Inflammatory macrophage treated with lipopolysaccharide for 4 hours (primary cell): Measurements from ENCODE around the gene GPR3.

Experiments used
- DNase-seq: peaks from one replicate; pipeline ENCODE4 v3.0.0-alpha.2; 2020

The GPR3 gene

DNA sequence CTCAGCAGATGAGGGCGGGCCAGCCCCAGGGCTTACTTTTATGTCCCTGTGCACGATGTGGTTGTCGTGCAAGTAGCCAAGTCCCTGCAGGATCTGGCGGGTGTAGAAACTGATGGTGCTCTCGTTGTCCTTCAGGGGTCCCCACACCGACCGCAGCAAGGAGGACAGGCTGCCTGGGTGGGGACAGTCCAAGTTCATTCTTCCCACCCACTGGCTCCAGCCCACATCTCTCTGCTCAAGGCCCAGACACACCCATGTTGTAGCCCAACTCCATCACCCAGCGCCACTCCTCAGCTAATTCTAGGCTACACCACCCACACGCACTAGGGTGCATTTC, 32.6 kb upstream of the GPR3 start:
- DNase-seq: no peak

- DNase-seq: no peak
Measured at GRCh38 chr1:27360159-27361043, 32.0 kb upstream of the GPR3 start.

- no peak for DNase-seq
Measured at GRCh38 chr1:27361044-27361402, 31.4 kb upstream of the GPR3 start.

- no peak for DNase-seq
Measured at GRCh38 chr1:27361553-27361952, 30.9 kb upstream of the GPR3 start.

DNA sequence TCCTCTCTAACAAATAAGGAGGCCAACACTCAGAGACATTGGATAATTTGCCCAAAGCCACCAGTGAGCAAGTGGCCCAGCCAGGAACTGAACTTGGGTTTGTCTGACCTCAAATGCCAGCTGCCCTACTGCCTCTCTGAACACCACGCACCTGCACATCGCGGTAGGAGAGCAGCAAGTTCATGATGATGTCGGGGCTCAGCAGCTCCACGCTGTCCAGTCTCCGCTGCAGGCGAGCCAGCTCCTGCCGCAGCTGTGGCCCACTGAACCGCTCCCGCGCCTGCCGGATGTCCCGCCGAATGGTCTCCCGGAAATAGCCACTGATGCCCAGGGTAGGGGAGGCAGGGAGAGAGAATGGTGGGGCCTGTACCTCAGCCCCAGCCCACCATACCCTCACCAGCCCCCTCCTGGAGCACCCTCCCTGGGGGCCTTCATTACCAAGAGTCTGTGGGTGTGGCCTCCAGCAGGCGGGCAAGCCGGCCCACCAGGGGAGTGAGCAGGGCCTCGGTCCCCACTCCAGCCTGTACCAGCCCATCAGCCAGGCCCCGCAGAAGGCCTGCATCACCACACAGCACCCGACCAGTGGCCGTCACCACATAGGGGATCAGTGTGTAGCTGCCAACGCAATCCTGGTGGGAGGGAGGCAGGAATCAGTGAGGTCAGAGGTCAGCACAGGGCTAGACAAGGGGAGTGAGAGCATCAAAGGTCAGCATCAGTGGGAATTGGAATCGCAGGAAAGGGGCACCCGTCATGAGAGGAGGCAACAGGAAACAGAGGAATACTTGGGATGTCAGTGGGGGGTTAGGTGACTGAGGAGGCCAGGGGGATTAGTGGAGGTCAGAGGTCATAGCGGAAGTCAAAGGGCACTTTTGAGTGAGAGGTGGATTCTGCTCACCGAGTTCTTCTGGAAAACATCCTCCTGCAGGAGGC, 28.4 kb upstream of the GPR3 start:
- DNase-seq: no peak

- no peak for DNase-seq
Measured at GRCh38 chr1:27364696-27365371, 27.6 kb upstream of the GPR3 start.

DNA sequence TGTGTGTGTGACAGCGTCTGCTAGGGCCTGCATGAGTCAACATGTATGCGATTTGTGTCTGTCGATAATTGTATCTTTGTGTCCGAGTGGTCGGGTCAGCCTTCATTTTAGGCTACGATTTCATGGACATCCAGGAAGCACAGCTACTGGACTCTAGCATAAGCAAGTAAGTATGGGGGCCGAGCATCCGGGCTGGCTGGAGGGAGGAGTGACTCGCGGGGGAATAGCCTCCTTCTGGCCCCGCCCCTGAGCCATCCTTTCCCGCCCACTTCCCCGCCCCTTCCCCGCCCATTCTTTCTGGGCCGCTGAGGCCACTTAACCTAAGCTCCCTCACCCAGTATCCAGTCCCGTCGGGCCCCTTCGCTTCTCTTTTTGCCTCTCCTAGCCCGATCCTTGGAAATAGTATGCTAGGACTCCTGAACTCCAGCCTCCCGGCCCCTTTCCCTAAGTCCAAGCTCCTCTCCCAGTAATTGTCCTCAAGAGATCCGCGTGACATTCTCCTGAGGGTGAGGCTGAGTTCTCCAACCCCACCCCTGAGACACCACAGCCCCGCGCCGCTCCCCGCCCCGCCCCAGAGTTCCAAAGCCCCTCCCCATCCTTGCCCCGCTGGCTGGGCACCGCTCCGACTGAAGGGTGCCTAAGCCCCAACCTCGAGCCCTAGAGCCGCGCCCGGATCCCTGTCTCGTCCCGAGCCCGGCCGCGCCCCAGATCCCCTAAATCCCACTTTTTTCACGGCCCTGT, 26.9 kb upstream of the GPR3 start:
- peak; percentile 82 for DNase-seq

DNA sequence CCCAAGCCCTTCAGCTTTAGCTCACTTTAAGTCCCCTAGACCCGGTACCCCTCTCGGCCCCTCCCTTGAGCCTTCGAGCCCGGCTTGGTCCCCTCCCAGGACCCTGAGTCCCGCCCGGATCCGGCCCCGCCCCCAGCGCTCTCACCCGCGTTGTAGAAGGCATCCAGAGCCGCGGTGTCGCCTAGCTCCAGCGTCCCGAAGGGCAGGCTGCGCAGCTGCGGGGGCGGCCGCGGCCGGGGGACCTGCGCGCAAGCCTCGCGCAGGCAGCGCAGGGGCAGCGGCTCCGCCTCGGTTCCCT, 26.4 kb upstream of the GPR3 start:
- DNase-seq: peak; percentile 73

DNA sequence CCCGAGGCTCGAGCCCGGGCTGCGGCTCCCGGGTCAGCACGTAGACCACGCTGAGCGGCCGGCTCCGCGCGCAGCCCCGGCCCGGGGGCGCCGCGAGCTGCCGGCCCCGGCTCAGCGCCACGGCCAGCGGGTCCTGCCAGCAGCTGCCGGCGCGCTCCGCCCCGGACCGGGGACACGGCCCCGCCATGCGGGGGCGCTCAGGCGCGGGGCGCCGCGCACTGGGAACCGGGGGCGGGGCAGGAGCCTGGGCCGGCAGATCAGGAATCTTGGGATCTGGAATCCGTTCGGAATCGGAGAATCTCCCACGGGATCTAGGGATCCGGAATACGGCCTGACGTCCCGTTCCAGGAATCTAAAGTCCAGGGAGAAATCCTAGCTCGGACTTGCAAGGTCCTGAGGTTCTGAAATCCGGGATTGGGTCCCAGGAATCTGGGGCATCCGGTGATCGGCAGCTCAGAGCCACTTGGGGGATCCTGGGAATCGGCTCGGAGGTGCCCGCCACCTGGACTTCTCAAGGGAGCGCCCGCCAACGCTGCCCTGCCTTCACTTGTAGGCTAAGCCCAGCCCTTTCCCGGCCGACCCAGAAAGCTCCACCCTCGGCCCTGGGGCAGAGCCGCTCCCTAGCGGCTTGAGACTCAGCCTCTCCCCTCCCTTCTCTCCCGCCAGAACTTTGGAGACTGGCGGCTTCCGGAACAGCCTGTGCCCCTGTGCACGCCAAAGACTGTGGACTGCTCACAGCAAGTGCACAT, 25.8 kb upstream of the GPR3 start, which contains the start of gene MAP3K6:
Gene MAP3K6 (minus strand): TSS at position 551 of the 749 bp plus-strand sequence. CDS start 364 bp downstream, at position 187.
- DNase-seq: peak; percentile 69

DNA sequence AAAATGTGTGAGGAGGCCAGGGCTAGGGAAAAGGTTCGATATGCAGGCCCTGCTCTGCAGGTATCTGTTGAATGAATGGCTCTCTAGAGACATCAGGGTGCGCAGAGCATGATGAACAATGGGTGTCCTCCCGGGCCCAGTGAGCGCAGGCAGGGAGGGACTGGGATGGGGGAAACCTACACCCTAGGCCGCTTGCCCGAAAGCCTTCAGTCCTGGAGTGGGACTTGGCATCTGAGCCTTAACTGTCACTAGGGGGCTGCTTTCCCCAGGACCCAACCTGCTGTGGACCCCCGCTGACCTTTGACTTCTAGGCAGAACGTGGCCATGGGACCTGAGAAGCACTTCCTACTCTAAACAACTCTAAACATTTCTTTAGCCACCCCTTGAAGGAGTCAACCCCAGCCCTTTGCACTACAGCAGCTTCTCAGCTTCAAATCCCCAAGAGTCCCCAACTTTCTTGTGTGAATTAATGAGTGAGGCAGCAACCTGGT, 25.2 kb upstream of the GPR3 start:
- no peak for DNase-seq

DNA sequence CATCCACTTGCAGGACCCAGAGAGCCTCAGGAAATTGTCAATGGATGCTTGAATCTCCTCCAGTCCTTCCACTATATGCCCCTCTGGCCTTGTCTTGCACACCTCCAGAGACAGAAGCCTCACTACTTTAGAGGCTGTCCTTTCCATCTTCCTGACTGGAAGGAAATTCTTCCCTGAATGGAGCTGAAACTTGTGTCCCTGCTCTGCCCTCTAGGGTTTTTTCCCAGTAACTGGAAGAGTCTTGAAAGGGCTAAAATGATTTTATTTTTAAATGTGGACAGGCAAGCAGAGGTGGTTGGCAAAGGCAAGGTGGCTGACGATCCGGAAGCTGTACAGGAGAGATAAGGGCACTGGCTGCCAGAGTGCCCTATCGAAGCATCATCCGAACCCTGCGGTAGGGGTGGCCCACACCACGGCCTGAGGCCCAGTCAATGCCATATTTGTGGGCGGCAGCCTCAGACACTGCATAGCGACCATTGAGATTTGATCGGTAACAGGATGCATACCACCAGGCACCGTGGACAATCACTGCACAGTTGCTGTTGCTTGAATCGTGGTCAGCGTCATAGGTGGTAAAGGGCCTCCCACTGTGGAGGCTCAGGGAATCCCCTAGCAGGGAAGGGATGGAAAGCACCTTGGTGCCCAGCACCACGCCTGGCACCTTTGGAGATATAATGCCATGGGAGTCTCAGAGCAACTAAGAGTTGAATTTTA, 23.4 kb upstream of the GPR3 start:
- DNase-seq: no peak

GRCh38 chr1:27372022-27372807, 20.2 kb upstream of the GPR3 start:
- DNase-seq: no peak

DNA sequence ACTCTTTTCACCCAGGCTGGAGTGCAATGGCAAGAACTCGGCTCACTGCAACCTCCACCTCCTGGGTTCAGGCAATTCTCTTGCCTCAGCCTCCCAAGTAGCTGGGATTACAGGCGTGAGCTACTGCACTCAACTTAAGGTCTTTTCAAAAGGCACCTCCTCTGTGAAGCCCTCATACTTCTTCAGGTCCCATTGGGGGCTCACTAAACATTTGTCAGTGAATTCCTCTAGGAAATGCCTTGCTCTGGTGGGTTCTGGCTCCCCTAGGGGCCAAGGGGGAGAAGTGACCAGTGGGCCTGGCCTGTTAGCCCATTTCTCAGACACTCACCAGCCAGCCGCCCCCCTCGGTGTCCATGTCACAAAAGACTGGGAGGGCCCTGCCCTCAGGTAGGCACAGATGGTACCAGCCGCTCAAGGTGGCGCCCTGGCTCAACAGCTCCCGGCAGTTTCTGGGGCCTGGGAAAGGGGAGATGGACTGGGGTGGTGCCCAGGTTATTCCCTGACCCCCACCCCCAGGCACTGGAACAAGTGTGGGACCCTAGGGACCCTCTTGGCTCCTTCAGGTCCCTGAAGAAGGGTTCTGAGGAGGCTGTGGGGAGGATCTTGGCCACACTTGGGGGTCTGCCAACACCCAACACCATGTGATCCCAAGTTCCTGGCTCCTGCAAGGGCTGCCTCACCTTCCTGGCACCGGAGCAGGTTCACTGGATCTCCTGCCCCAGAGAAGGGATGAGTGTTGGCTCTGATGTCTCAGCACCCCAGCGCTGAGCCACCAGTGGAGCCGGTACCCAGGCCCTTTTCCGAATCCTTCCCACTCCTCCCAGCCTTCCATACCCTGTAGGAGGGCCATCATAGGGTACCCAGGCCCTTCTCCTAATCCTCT, 19.4 kb upstream of the GPR3 start:
- no peak for DNase-seq

DNA sequence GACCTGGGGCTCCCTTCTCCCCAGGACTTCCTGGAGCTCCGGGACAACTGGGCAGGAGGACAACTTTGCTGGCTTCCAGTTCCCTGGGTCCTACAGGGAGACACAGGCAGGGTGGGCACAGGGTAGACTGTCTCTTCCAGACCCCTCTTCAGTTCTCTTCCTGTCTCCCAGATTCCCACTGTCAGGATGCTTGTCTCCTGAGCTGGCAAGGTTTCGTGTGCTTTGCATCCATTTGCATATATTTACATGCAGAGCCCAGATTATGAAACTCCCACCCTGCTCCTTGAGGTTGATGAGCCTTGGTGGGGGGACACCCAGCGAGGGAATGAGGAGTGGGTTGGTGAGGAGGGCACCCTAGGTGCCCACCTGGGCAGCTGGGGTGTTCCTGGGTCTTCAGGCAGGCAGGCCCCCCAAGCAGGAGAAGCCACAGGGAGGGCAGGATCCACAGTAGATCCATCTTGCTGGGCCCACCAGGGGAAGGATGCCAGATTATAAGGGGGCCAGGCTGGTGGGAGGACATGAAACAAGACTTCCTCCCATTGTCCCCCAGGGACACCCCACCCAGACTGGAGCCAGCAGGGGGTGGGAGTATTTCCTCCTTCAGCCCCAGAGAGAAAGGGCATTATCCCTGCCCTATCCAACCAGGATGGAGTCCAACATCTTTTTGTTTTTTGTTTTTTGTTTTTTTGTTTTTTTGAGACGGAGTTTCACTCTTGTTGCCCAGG, 17.9 kb upstream of the GPR3 start, which contains the start of gene FCN3:
Gene FCN3 (minus strand): TSS at position 463 of the 725 bp plus-strand sequence. CDS start 6 bp downstream, at position 457.
- no peak for DNase-seq

DNA sequence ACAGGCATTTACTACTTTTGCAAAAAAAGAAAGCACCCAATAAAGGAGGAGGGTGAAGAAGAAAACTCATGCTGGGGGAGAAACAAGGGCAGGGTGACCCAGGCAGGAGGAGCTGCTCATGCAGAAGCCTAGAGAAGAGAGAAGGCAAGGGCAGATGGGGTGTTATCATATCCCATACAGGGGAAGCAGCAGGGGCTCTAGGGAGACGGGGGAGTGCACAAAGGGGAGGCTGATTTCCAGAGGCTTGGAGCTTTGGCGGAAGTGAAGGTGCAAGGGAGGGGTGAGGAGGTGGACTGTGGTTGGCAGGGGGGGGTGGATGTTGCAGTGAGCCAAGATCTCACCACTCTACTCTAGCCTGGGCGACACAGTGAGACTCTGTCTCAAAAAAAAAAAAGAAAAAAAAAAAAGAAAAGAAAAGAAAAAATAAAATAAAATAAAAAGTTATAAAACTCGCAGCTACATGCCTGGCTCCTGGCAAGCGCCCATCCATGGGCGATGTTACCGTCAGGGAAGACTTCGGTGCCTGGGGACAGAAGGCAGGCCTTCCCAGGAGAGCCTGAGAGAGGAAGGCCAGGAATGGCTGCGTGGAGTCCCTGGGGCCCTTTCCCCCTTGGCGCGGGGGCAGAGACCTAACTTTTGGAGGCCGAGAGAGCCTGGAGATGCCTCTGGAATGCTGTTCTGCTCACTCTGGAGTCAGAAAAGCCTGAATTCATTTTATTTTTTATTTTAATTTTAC, 14.5 kb upstream of the GPR3 start:
- DNase-seq: no peak

DNA sequence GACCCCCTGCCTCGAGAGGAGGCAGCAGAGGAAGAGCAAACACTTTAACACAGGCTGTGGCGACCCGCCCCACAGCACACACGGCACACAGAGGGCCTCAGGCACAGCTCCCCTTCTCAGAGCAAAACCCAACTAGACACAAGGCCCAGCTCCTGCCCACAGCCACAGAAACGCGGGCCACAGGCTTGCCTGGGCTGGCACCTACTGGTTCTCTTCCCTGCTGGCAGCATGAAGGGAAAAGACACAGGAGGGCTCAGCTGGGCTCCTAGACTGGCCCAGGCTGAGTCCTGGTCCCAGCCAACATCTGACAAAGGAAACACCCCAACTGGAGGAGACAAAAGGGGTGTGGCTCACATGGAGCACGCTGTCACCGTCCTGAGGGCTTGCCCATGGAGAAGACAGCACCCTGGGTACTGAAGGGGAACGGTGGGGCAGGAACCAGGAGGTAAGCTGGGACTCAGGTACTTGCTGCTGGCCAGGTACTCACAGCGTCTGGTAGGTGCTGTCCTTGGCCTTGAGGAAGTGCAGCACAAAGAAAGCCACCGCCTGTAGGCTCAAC, 12.8 kb upstream of the GPR3 start:
- DNase-seq: no peak

GRCh38 chr1:27380224-27380623, 12.2 kb upstream of the GPR3 start:
- peak; percentile 15 for DNase-seq
